Endothelial cell of umbilical vein (primary cell): ENCODE data around the gene NPPB. TPM values are rescaled to one million over a fixed set of nuclear protein-coding genes. Genes with fewer than 3 reads are reported as not detected.

Experiments
- BruUV-seq: library from RNA; stranded (reverse); fragments of 400-500 nt; replicated peaks from 2 replicates; lab custom pipeline; 2021; lab: Mats Ljungman, UMichigan
- CTCF ChIA-PET: fragments of 300-600, 350-600 bp; sonication (Branson Sonifier 250); formaldehyde crosslinking; loops from one replicate; lab custom pipeline; 2021; ENCODE audit warnings: antibody characterized with exemption, inconsistent platforms; lab: Charles Lee
- POLR2A ChIA-PET: fragments of 300-600, 350-600 bp; sonication (Branson Sonifier 250); formaldehyde crosslinking; loops from one replicate; lab custom pipeline; 2021; ENCODE audit warnings: antibody characterized with exemption, inconsistent platforms; lab: Charles Lee
- DNase-seq: peaks from one replicate; pipeline ENCODE4 v3.0.0-alpha.2; 2011; ENCODE audit warnings: low read depth, low spot score
- FAIRE-seq: peaks from 2 replicates; lab custom pipeline; 2011; peaks lifted over from hg19 to GRCh38; lab: Jason Lieb, UNC
- H2AFZ ChIP-seq: 2 replicates; pipeline ENCODE4 v1.6.0; 2012; ENCODE audit warnings: low read depth, low read length, control low read depth, inconsistent platforms
- H3K27ac ChIP-seq: 2 replicates; pipeline ENCODE4 v1.5.1; 2011; ENCODE audit warnings: low read depth, mild to moderate bottlenecking, control low read depth, low read length, moderate library complexity; ENCODE audit not compliant: insufficient read depth
- H3K27me3 ChIP-seq, 2 experiments: 2 replicates each; pipeline versions ENCODE4 v1.6.0 to v1.6.1; 2011; ENCODE audit warnings: low read length in 2 of 2, mixed read lengths in 1 of 2; ENCODE audit not compliant: control insufficient read depth in 2 of 2, insufficient read depth in 2 of 2
- H3K36me3 ChIP-seq, 2 experiments: 2 replicates in 1 of 2; 3 replicates in 1 of 2; pipeline ENCODE4 v1.5.1; 2011; ENCODE audit warnings: low read length in 2 of 2, mild to moderate bottlenecking in 1 of 2, moderate library complexity in 1 of 2; ENCODE audit not compliant: control insufficient read depth in 2 of 2, insufficient read depth in 2 of 2; ENCODE audit errors: extremely low read depth in 1 of 2
- H3K4me1 ChIP-seq: 3 replicates; pipeline ENCODE4 v1.5.1; 2011; ENCODE audit warnings: mild to moderate bottlenecking, low read length; ENCODE audit not compliant: control insufficient read depth, insufficient read depth; ENCODE audit errors: extremely low read depth
- H3K4me2 ChIP-seq: 2 replicates; pipeline ENCODE4 v1.6.1; 2011; ENCODE audit warnings: low read length, control low read depth, mixed read lengths; ENCODE audit not compliant: insufficient read depth
- H3K4me3 ChIP-seq, 3 experiments: fragments of 200-600 bp in 1 of 3; sonication (generic), shearing (Covaris generic) in 1 of 3; replicated peaks in 1 of 3; 2 replicates each; pipeline ENCODE4 v1.5.1; 2011 to 2016; ENCODE audit warnings: control low read depth in 3 of 3, low read length in 3 of 3, mild to moderate bottlenecking in 2 of 3, inconsistent platforms in 1 of 3, low read depth in 1 of 3, moderate library complexity in 1 of 3; ENCODE audit not compliant: insufficient read depth in 1 of 3
- H3K79me2 ChIP-seq: 2 replicates; pipeline ENCODE4 v1.6.0; 2012; ENCODE audit warnings: low read length, inconsistent platforms; ENCODE audit not compliant: control insufficient read depth, insufficient read depth
- H3K9ac ChIP-seq: replicated peaks from 2 replicates; pipeline ENCODE3; 2011; ENCODE audit warnings: low read length, control low read depth; ENCODE audit not compliant: insufficient read depth; ENCODE audit errors: extremely low read depth
- H3K9me1 ChIP-seq: replicated peaks from 3 replicates; pipeline ENCODE4 v1.6.0; 2011; ENCODE audit warnings: mild to moderate bottlenecking, low read length; ENCODE audit not compliant: control insufficient read depth, insufficient read depth; ENCODE audit errors: extremely low read depth
- H3K9me3 ChIP-seq: replicated peaks from 2 replicates; pipeline ENCODE4 v1.5.1; 2012; ENCODE audit warnings: low read length, inconsistent platforms; ENCODE audit not compliant: control insufficient read depth, insufficient read depth
- H4K20me1 ChIP-seq: replicated peaks from 2 replicates; pipeline ENCODE3; 2011; ENCODE audit warnings: mild to moderate bottlenecking, low read length; ENCODE audit not compliant: control insufficient read depth, insufficient read depth; ENCODE audit errors: extremely low read depth
- EZH2 ChIP-seq: IDR thresholded peaks from 2 replicates; pipeline ENCODE4 v1.6.1; 2012; ENCODE audit warnings: borderline replicate concordance, low read depth, mild to moderate bottlenecking, moderate library complexity, low read length, inconsistent platforms; ENCODE audit not compliant: severe bottlenecking
- FOS ChIP-seq: IDR thresholded peaks from 2 replicates; pipeline ENCODE4 v1.6.1; 2011; ENCODE audit warnings: mild to moderate bottlenecking, low read length, moderate library complexity, borderline replicate concordance; ENCODE audit not compliant: insufficient read depth
- GATA2 ChIP-seq: IDR thresholded peaks from 2 replicates; pipeline ENCODE4 v1.7.0; 2011; ENCODE audit warnings: low read depth, mild to moderate bottlenecking, moderate library complexity, mixed read lengths, low read length; ENCODE audit not compliant: insufficient read length, insufficient read depth
- JUN ChIP-seq: IDR thresholded peaks from 2 replicates; pipeline ENCODE4 v1.6.1; 2011; ENCODE audit warnings: borderline replicate concordance, low read depth; ENCODE audit not compliant: insufficient read length, insufficient read depth
- MYC ChIP-seq: IDR thresholded peaks from one replicate; pipeline ENCODE4 v1.6.1; 2011; ENCODE audit warnings: mild to moderate bottlenecking, low read depth, low read length
- POLR2A ChIP-seq: IDR thresholded peaks from 2 replicates; pipeline ENCODE4 v1.6.1; 2012; ENCODE audit warnings: low read depth, mild to moderate bottlenecking, control low read depth, low read length
- POLR2AphosphoS5 ChIP-seq: IDR thresholded peaks from 2 replicates; pipeline ENCODE4 v1.6.1; 2012; ENCODE audit warnings: low read depth, mild to moderate bottlenecking, control low read depth, low read length, moderate library complexity; ENCODE audit not compliant: insufficient read depth
- dilution Hi-C: fragments of 300-500 bp; cut with MboI; formaldehyde crosslinking; loops from one replicate; pipeline ENCODE4 v1.15.0; 2019; ENCODE audit warnings: low sequenced_read_pairs; ENCODE audit not compliant: extremely low pct_ligation_motif_present
- intact Hi-C: fragments of 100-400 bp; cut with micrococcal nuclease; formaldehyde crosslinking; loops from one replicate; pipeline ENCODE4 v1.10.0; 2022
- polyA plus RNA-seq, 4 experiments: library from polyadenylated mRNA; depleted of rRNA in 3 of 4; stranded (reverse) in 3 of 4; unstranded in 1 of 4; fragments of >200 nt; gene quantifications; 2 replicates each; pipeline versions ENCODE4 v1.2.1 to v1.2.3, GENCODE V29; 2011 to 2012; ENCODE audit warnings: missing spikeins in 1 of 4
- total RNA-seq: library from RNA; stranded (reverse); gene quantifications from 2 replicates; pipeline ENCODE4 v1.2.3, GENCODE V29; 2021
- TF ChIP-seq, protein P1 (sequence below), 2 donors: IDR thresholded peaks; 1 replicate in 1 of 2; 2 replicates in 1 of 2; pipeline ENCODE4 v1.5.1; 2011; ENCODE audit warnings: low read length in 2 of 2, mild to moderate bottlenecking in 2 of 2, moderate library complexity in 2 of 2, control low read depth in 1 of 2, inconsistent platforms in 1 of 2, low read depth in 1 of 2; ENCODE audit not compliant: insufficient read depth in 1 of 2; ENCODE audit errors: extremely low read depth in 1 of 2
- TF ChIP-seq, protein P2 (sequence below): IDR thresholded peaks from 2 replicates; pipeline ENCODE4 v1.6.1; 2011; ENCODE audit not compliant: insufficient read depth, insufficient read length

Gene NPPB
- total and polyA plus RNA-seq, 2 donors (not counting 3 experiments of a cell fraction or from before 2014, with no cell fraction given), result not detected

DNA sequence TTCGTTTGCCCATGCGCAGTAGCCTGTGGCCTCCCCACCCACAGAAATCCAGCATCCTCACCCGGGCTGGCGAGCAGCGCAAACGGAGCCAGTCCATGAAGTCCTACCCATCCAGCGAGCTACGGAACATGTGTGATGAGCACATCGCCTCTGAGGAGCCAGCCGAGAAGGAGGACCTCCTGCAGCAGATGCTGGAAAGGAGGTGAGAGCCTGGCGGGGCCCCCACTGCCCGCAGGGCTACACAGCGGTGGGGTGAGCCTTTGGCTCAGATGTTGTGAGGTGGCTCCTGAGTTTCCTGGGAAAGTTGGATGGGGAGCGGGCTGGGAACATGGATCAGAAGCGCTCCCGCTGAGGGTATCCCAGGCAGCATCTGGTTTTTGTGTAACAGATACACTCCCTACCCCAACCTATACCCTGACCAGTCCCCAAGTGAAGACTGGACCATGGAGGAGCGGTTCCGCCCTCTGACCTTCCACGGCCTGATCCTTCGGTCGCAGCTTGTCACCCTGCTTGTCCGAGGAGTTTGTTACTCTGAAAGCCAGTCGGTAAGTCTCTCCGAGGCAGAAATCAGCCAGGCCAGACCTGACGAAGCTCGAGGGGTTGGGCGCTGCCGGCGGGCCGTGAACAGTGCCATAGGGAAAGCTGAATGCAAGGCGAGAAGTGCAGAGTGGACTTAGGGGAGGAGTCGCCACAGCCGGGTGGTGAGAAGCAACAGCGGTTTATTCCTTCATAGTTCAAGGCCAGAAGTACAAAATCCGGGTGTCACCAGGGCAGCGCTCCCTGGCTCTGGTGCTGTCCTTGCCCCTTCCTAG lies 21.6 kb downstream of the NPPB start:
- Histone ChIP-seq H3K4me1 (peaks cover 7% of the 10 kb centered on the region), H4K20me1 (no peaks in the 10 kb centered on the region), H3K27me3 (no peaks in the 10 kb centered on the region), H3K9ac (no peak overlapping the region), H2AFZ (no peak overlapping the region), H3K9me1 (no peaks in the 10 kb centered on the region), H3K27ac (no peak overlapping the region), H3K36me3 (peaks cover 20 to 67% of the 10 kb centered on the region in 2 experiments), H3K4me3 (no peak overlapping the region), H3K79me2 (no peaks in the 10 kb centered on the region), H3K9me3 (no peaks in the 10 kb centered on the region), H3K4me2 (no peak overlapping the region)
- DNase-seq, result no peak
- FAIRE-seq, result no peak
- TF ChIP-seq MYC (no peak), GATA2 (no peak), EZH2 (no peak), FOS (no peak), JUN (no peak), POLR2AphosphoS5 (no peak), POLR2A (no peak)
- TF ChIP-seq, protein P1, sequence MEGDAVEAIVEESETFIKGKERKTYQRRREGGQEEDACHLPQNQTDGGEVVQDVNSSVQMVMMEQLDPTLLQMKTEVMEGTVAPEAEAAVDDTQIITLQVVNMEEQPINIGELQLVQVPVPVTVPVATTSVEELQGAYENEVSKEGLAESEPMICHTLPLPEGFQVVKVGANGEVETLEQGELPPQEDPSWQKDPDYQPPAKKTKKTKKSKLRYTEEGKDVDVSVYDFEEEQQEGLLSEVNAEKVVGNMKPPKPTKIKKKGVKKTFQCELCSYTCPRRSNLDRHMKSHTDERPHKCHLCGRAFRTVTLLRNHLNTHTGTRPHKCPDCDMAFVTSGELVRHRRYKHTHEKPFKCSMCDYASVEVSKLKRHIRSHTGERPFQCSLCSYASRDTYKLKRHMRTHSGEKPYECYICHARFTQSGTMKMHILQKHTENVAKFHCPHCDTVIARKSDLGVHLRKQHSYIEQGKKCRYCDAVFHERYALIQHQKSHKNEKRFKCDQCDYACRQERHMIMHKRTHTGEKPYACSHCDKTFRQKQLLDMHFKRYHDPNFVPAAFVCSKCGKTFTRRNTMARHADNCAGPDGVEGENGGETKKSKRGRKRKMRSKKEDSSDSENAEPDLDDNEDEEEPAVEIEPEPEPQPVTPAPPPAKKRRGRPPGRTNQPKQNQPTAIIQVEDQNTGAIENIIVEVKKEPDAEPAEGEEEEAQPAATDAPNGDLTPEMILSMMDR (IDR thresholded peaks at IDR 0.05; ENCODE audit: extremely low read depth in 1 of 2, insufficient read depth in 1 of 2, low read depth in 1 of 2, low read length in 2 of 2), result no peak
- TF ChIP-seq, protein P2, sequence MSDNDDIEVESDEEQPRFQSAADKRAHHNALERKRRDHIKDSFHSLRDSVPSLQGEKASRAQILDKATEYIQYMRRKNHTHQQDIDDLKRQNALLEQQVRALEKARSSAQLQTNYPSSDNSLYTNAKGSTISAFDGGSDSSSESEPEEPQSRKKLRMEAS, result no peak
- intact Hi-C loops, result no loop called here
- dilution Hi-C loops, result no loop called here
- ChIA-PET POLR2A (interaction anchor here (0.6 to 2.0 kb wide), 3 partner anchors 71 to 72 kb away, joined by 3 to 11 read pairs (median 6); no protein-coding TSS in a partner anchor), CTCF (interaction anchor here (1.2 to 5.2 kb wide), 7 partner anchors 11 to 195 kb away, joined by 3 to 42 read pairs (median 4); partner anchors contain the start of gene NPPA)
- BruUV-seq, result no TSS peak
